Measurements from ENCODE around the gene TUSC1.

DNA sequence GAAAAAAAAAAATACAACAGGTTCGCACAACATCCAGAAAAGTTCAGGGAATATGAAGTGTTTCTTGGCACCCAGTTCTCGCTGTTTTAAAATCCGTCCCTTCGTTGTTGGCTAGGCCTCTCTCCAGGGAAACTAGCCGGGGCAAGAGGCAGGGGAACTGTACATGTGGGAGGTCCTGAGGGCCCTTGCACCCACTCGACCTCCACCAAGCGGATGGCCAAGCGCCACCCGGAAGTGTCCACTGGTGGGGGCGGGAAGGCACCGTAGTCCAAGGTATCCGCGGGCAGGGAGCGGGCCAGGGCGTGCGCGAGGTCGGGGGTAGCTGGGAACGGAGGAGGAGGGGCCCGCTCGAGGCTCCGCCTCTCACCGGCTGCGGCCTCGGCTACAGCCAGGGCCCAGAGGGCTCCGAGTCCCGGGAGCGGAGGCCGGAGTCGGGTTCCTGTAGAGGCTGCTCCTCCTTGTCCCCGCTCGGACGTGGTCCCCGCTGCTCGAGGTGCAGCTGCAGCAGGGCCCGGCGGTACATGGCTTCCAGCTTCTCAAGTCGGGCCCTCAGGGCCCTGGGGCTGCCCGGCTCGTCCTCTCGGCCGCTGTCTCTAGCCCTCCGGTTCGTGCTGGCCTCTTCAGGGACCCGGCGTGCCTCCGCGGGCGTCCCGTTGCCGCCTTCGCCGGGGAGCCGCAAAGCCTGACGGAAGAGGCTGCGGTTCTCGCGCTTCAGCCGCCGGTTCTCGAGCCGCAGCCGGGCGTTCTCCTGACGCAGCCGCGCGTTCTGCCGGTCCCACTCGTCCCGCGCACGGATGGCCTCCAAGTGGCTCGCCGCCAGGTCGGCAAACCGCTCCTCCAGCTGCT, 720 bp downstream of the TUSC1 start:
- TF ChIP-seq MYC (IDR thresholded peaks at IDR 0.05; ENCODE audit: low read depth, low read length) (no peak), POLR2A (IDR thresholded peaks at IDR 0.05; ENCODE audit: extremely low read depth, insufficient read length) (no peak)
- TF ChIP-seq, protein P1, sequence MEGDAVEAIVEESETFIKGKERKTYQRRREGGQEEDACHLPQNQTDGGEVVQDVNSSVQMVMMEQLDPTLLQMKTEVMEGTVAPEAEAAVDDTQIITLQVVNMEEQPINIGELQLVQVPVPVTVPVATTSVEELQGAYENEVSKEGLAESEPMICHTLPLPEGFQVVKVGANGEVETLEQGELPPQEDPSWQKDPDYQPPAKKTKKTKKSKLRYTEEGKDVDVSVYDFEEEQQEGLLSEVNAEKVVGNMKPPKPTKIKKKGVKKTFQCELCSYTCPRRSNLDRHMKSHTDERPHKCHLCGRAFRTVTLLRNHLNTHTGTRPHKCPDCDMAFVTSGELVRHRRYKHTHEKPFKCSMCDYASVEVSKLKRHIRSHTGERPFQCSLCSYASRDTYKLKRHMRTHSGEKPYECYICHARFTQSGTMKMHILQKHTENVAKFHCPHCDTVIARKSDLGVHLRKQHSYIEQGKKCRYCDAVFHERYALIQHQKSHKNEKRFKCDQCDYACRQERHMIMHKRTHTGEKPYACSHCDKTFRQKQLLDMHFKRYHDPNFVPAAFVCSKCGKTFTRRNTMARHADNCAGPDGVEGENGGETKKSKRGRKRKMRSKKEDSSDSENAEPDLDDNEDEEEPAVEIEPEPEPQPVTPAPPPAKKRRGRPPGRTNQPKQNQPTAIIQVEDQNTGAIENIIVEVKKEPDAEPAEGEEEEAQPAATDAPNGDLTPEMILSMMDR (IDR thresholded peaks at IDR 0.05; ENCODE audit: low read depth, low read length), result no peak
- TF ChIP-seq, protein P2, sequence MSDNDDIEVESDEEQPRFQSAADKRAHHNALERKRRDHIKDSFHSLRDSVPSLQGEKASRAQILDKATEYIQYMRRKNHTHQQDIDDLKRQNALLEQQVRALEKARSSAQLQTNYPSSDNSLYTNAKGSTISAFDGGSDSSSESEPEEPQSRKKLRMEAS (IDR thresholded peaks at IDR 0.05; ENCODE audit: low read depth, low read length), result no peak

Measured in NB4 (cell line).